ENCODE results near the gene CD81. TPM values are rescaled to one million over a fixed set of nuclear protein-coding genes. Genes with fewer than 3 reads are reported as not detected.

Gene CD81
- total and polyA plus RNA-seq, 9 of the 15 experiments (the other 6 are each of a cell fraction or from before 2014, with no cell fraction given), result 2.4 to 189 (median 61.7) TPM

GRCh38 chr11:2400762-2401435 is 23.8 kb downstream of the CD81 start (continued):
- TF ChIP-seq STAT6 (CRISPR knock-in tag; IDR thresholded peaks at IDR 0.05) (peak; percentile 69; the same call in 1 of the 2 replicates), PHB2 (IDR thresholded peaks at IDR 0.05; ENCODE audit: low read depth) (no peak), SAP30 (IDR thresholded peaks at IDR 0.05; ENCODE audit: borderline replicate concordance, insufficient read depth, low read depth, low read length, poor library complexity, severe bottlenecking) (peak; percentile 78), HDAC1 (IDR thresholded peaks at IDR 0.05) (peak in 1 of 2 experiments; percentile 31; a peak in 1 of 4 replicates), NFIX (CRISPR knock-in tag; IDR thresholded peaks at IDR 0.05; ENCODE audit: low read depth) (no peak), ZNF740 (CRISPR knock-in tag; IDR thresholded peaks at IDR 0.05) (peak; percentile 43; the same call in 1 of the 2 replicates), ZNF740 (tag; IDR thresholded peaks at IDR 0.05) (no peak), PHF20 (IDR thresholded peaks at IDR 0.05; ENCODE audit: partially characterized antibody) (peak; percentile 92), NFYB (IDR thresholded peaks at IDR 0.05; ENCODE audit: extremely low read depth, insufficient read length) (no peak), E2F8 (IDR thresholded peaks at IDR 0.05; ENCODE audit: low read depth, partially characterized antibody) (no peak), PTTG1 (tag; IDR thresholded peaks at IDR 0.05; ENCODE audit: low read depth) (no peak), ZHX1 (conservative IDR thresholded peaks at IDR 0.05; ENCODE audit: low read length) (no peak)
- TF ChIP-seq, protein P1, sequence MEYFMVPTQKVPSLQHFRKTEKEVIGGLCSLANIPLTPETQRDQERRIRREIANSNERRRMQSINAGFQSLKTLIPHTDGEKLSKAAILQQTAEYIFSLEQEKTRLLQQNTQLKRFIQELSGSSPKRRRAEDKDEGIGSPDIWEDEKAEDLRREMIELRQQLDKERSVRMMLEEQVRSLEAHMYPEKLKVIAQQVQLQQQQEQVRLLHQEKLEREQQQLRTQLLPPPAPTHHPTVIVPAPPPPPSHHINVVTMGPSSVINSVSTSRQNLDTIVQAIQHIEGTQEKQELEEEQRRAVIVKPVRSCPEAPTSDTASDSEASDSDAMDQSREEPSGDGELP (CRISPR knock-in tag; IDR thresholded peaks at IDR 0.05; ENCODE audit: borderline replicate concordance), result no peak
- TF ChIP-seq, protein P2, sequence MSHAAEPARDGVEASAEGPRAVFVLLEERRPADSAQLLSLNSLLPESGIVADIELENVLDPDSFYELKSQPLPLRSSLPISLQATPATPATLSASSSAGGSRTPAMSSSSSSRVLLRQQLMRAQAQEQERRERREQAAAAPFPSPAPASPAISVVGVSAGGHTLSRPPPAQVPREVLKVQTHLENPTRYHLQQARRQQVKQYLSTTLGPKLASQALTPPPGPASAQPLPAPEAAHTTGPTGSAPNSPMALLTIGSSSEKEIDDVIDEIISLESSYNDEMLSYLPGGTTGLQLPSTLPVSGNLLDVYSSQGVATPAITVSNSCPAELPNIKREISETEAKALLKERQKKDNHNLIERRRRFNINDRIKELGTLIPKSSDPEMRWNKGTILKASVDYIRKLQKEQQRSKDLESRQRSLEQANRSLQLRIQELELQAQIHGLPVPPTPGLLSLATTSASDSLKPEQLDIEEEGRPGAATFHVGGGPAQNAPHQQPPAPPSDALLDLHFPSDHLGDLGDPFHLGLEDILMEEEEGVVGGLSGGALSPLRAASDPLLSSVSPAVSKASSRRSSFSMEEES (CRISPR knock-in tag; IDR thresholded peaks at IDR 0.05), result no peak
